SK-N-MC (cell line): Measurements from ENCODE around the gene CLCN2.

Experiments used
- EZH2 ChIP-seq: fragments of 200-600 bp; sonication (generic); IDR thresholded peaks from one replicate; pipeline ENCODE4 v1.6.1; 2017; ENCODE audit warnings: antibody characterized with exemption
- FOXP2 ChIP-seq: optimal IDR thresholded peaks from 2 replicates; pipeline ENCODE3; 2011; ENCODE audit warnings: mild to moderate bottlenecking, moderate library complexity; ENCODE audit not compliant: insufficient read depth; ENCODE audit errors: extremely low read length, control extremely low read depth
- POLR2AphosphoS5 ChIP-seq: IDR thresholded peaks from 2 replicates; pipeline ENCODE4 v1.6.1; 2012; ENCODE audit warnings: mild to moderate bottlenecking, low read depth, low read length, borderline replicate concordance

- TF ChIP-seq EZH2: no peak
- TF ChIP-seq POLR2AphosphoS5: no peak
- TF ChIP-seq FOXP2: no peak
These were observed 22.9 kb upstream of the CLCN2 start for GRCh38 chr3:184384342-184384741.
